Heart right ventricle (tissue), 16 donors: Measurements from ENCODE around the gene ABCA8. TPM values are rescaled to one million over a fixed set of nuclear protein-coding genes. Genes with fewer than 3 reads are reported as not detected.
"Not testable (repeated sequence)": the region's sequence is repeated elsewhere in the genome, so short reads cannot be mapped to it uniquely, and the experiment has no call there.

Experiments used
- ATAC-seq, 8 donors: fragments of 200-7000 bp; cut with Tn5 transposase; one replicate each; pipeline ENCODE4 v1.9.1; 2020; ENCODE audit warnings: mild to moderate bottlenecking in 8 of 8, moderate library complexity in 8 of 8, moderate number of reproducible peaks in 1 of 8
- DNase-seq, 2 donors: peaks; one replicate each; pipeline ENCODE4 v3.0.0-alpha.2; 2020
- H3K27ac ChIP-seq, 10 donors: fragments of 200-600 bp; sonication (generic) in 2 of 10; one replicate each; pipeline versions ENCODE4 v1.5.0 to v1.8.0; 2020 to 2022; ENCODE audit warnings: mild to moderate bottlenecking in 3 of 10
- H3K27me3 ChIP-seq, 7 donors: fragments of 200-600 bp; one replicate each; pipeline ENCODE4 v1.8.0; 2021 to 2022; ENCODE audit warnings: mild to moderate bottlenecking in 2 of 7
- H3K36me3 ChIP-seq, 9 donors: fragments of 200-600 bp; sonication (generic) in 1 of 9; one replicate each; pipeline versions ENCODE4 v1.5.0 to v1.8.0; 2020 to 2022; ENCODE audit warnings: mild to moderate bottlenecking in 2 of 9
- H3K4me1 ChIP-seq, 9 donors: fragments of 200-600 bp; sonication (generic) in 1 of 9; one replicate each; pipeline versions ENCODE4 v1.5.0 to v1.8.0; 2020 to 2022; ENCODE audit warnings: mild to moderate bottlenecking in 4 of 9
- H3K4me3 ChIP-seq, 10 donors: fragments of 200-600 bp; sonication (generic) in 2 of 10; one replicate each; pipeline versions ENCODE4 v1.5.0 to v1.8.0; 2020 to 2022; ENCODE audit warnings: mild to moderate bottlenecking in 7 of 10, moderate library complexity in 2 of 10
- H3K9me3 ChIP-seq, 11 donors: fragments of 200-600 bp in 10 of 11; sonication (generic) in 2 of 11; one replicate each; pipeline versions ENCODE4 v1.5.0 to v1.8.0; 2013 to 2022; ENCODE audit warnings: mild to moderate bottlenecking in 2 of 11, control low read depth in 1 of 11, moderate library complexity in 1 of 11
- CTCF ChIP-seq, 9 donors: fragments of 200-600 bp; sonication (generic) in 2 of 9; IDR thresholded peaks; one replicate each; pipeline versions ENCODE4 v1.5.0 to v1.8.0; 2021 to 2022; ENCODE audit warnings: antibody characterized with exemption in 9 of 9, mild to moderate bottlenecking in 5 of 9, moderate library complexity in 1 of 9
- WGBS, 2 donors: extraction: QIAGEN DNeasy Blood & Tissue Kit; methylation state at CpG; one replicate each; pipeline ENCODE4 v1.1.7; 2013; ENCODE audit warnings: inconsistent platforms in 1 of 2; 5-methylcytosine and 5-hydroxymethylcytosine counted together
- intact Hi-C, 10 donors: fragments of 100-400 bp; cut with DNase I; formaldehyde crosslinking; loops; one replicate each; pipeline versions ENCODE4 v1.11.1 to v1.14.2; 2022
- long read RNA-seq, 3 donors: library from polyadenylated mRNA; unstranded; transcript quantifications; one replicate each; pipeline ENCODE4 v2.0.0, GENCODE V29; 2020 to 2021
- polyA plus RNA-seq, 2 donors: library from polyadenylated mRNA; stranded (reverse); fragments of 200-250 nt; gene quantifications; one replicate each; pipeline ENCODE4 v1.2.3, GENCODE V29; 2013
- total RNA-seq, 10 donors: library from RNA; stranded (reverse); fragmentation: NEBNext Ultra II Directional in 3 of 10; extraction: Animal tissue kit (Norgen Biotek cat#: 25700) in 3 of 10; gene quantifications; one replicate each; pipeline versions ENCODE4 v1.2.1 to v1.2.4, GENCODE V29; 2021 to 2023
- donor health status: Arrhythmogenic right ventricular cardiomyopathy.
- donor health status: ischemic (EF 13 %, LVEDD 7.1; RV severe dilation, severe dysfunction).
- donor health status: healthy with polysubstance abuse.
- donor health status: DM: no; HTN: yes; CAD: no.
- donor health status: DM: no; HTN: no; CAD: no.
- donor health status: ischemic (EF 25% LVEDD 6.9; RV normal size, moderate dysfunction).
- donor health status: ischemic (EF 25% LVEDD 5.7; RV mildly dilated, moderate dysfunction).
- donor health status: healthy.
- donor health status: DM: yes; HTN: yes; CAD: no.
- donor health status: Ischemic cardiomyopathy.
- donor health status: ischemic (EF 35%, LVEDD 5.7; RV mildly dilated, moderate dysfunction).
- donor health status: nonischemic (EF 11% LVEDD 7.7; RV severe dilation, severe dysfunction).
- donor health status: DM: yes; HTN: yes; CAD: no.
- donor health status: PGD.
- donor health status: ischemic (EF 29% LVEDD 5.4; RV normal size, mild dysfunction).
- donor health status: nonischemic (EF 23%, LVEDD 6.1; RV moderate dilation, normal function).

Gene ABCA8, protein sequence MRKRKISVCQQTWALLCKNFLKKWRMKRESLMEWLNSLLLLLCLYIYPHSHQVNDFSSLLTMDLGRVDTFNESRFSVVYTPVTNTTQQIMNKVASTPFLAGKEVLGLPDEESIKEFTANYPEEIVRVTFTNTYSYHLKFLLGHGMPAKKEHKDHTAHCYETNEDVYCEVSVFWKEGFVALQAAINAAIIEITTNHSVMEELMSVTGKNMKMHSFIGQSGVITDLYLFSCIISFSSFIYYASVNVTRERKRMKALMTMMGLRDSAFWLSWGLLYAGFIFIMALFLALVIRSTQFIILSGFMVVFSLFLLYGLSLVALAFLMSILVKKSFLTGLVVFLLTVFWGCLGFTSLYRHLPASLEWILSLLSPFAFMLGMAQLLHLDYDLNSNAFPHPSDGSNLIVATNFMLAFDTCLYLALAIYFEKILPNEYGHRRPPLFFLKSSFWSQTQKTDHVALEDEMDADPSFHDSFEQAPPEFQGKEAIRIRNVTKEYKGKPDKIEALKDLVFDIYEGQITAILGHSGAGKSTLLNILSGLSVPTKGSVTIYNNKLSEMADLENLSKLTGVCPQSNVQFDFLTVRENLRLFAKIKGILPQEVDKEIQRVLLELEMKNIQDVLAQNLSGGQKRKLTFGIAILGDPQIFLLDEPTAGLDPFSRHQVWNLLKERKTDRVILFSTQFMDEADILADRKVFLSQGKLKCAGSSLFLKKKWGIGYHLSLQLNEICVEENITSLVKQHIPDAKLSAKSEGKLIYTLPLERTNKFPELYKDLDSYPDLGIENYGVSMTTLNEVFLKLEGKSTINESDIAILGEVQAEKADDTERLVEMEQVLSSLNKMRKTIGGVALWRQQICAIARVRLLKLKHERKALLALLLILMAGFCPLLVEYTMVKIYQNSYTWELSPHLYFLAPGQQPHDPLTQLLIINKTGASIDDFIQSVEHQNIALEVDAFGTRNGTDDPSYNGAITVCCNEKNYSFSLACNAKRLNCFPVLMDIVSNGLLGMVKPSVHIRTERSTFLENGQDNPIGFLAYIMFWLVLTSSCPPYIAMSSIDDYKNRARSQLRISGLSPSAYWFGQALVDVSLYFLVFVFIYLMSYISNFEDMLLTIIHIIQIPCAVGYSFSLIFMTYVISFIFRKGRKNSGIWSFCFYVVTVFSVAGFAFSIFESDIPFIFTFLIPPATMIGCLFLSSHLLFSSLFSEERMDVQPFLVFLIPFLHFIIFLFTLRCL (N-terminal part only)
- total RNA-seq (10 to 100 TPM; 21.5 to 93.0 (median 35.7) TPM), polyA plus RNA-seq (10 to 100 TPM; 10.1 to 46.6 TPM)
- long read RNA-seq, donor 1, full-length matches to known transcripts: 6 of 33 reads
- long read RNA-seq, donor 1, partial matches to known transcripts: 15 of 33 reads
- long read RNA-seq, donor 1, other reads (novel, unspliced or antisense): 12 of 33 reads
- long read RNA-seq, donor 2, full-length matches to known transcripts: 8 of 30 reads
- long read RNA-seq, donor 2, partial matches to known transcripts: 6 of 30 reads
- long read RNA-seq, donor 2, other reads (novel, unspliced or antisense): 16 of 30 reads
- long read RNA-seq, donor 3, full-length matches to known transcripts: 3 of 62 reads
- long read RNA-seq, donor 3, partial matches to known transcripts: 36 of 62 reads
- long read RNA-seq, donor 3, other reads (novel, unspliced or antisense): 23 of 62 reads

- H3K9me3 ChIP-seq: peaks cover 0 to 8% (median 0%) of the 10 kb centered on the region in 11 donors
- WGBS, 2 donors: 17 to 25% methylated on average over 4 of the region's 4 CpGs
- H3K36me3 ChIP-seq: peaks cover 0 to 6% (median 0%) of the 10 kb centered on the region in 9 donors
- no peak for TF ChIP-seq CTCF (IDR thresholded peaks at IDR 0.05)
- H3K27me3 ChIP-seq: no peaks in the 10 kb centered on the region
- peaks cover 0 to 7% (median 0%) of the 10 kb centered on the region in 9 donors for H3K4me1 ChIP-seq
- peak; percentile 65 to 93 (median 86) for ATAC-seq
- intact Hi-C loops: loop anchor here in 1 of 10 donors (5.0 kb wide), 1 partner anchor 178 kb away; no protein-coding TSS in a partner anchor
- DNase-seq: peak in 1 of 2 donors; percentile 63
- H3K4me3 ChIP-seq: peak within 1 kb of the TSS; percentile 9 to 60 (median 46)
- peak within 1 kb of the TSS; percentile 35 to 83 (median 58) for H3K27ac ChIP-seq
Measured at GRCh38 chr17:68955181-68955841, at the start of gene ABCA8. TSS of gene ABCA8 (minus strand) at chr17:68955392. CDS start at chr17:68942034, 13,358 bp downstream.

DNA sequence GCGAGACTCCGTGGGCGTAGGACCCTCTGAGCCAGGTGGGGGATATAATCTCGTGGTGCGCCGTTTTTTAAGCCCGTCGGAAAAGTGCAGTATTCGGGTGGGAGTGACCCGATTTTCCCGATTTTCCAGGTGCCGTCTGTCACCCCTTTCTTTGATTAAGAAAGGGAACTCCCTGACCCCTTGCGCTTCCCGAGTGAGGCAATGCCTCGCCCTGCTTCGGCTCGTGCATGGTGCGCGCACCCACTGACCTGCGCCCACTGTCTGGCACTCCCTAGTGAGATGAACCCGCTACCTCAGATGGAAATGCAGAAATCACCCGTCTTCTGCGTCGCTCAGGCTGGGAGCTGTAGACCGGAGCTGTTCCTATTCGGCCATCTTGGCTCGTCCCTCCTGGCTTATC is 49.6 kb upstream of the ABCA8 start:
- intact Hi-C loops, H3K27me3 ChIP-seq, H3K27ac ChIP-seq, H3K4me3 ChIP-seq, H3K4me1 ChIP-seq, ATAC-seq, H3K9me3 ChIP-seq, DNase-seq: not testable (repeated sequence)
- H3K36me3 ChIP-seq: peaks cover 0 to 46% (median 5%) of the 10 kb centered on the region in 9 donors
- WGBS, 2 donors: 94% methylated on average over 21 to 24 of the region's 27 CpGs

- H3K36me3 ChIP-seq, intact Hi-C loops, ATAC-seq, H3K27ac ChIP-seq, DNase-seq, H3K4me1 ChIP-seq, H3K9me3 ChIP-seq, H3K27me3 ChIP-seq, H3K4me3 ChIP-seq: not testable (repeated sequence)
- WGBS, 2 donors: 74 to 80% methylated on average over 2 to 3 of the region's 3 CpGs
Measured at GRCh38 chr17:68999743-69000142, 44.6 kb upstream of the ABCA8 start.

DNA sequence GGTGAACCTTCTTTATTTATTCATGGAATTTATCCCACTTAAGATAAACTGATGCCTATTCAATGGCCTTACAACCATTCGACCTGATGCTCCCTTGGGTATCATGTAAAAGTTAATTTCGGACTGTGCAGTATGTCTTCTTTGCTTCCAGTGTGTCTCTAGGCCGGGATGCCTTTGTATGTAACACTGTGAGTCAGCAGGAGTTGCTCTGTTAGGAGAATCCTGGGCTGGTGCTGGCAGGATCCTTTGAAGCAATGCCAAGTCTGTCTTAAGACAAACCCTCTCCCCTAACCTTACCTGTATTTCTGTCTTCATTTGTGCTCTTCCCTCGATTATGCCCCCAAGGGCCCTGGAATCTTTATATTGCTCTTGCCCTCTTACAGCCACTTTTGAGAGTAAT is 37.9 kb upstream of the ABCA8 start:
- no peak overlapping the region for H3K4me3 ChIP-seq
- H3K4me1 ChIP-seq: no peaks in the 10 kb centered on the region
- TF ChIP-seq CTCF (IDR thresholded peaks at IDR 0.05): no peak
- peaks cover 0 to 41% (median 4%) of the 10 kb centered on the region in 9 donors for H3K36me3 ChIP-seq
- H3K27ac ChIP-seq: no peak overlapping the region
- H3K27me3 ChIP-seq: no peaks in the 10 kb centered on the region
- H3K9me3 ChIP-seq: no peaks in the 10 kb centered on the region
- DNase-seq (no peak), ATAC-seq (no peak)
- intact Hi-C loops: no loop called here
- WGBS, 2 donors: 63 to 75% methylated on average over 4 of the region's 4 CpGs
